Pancreas (tissue), 10 donors: Measurements from ENCODE around the gene ERBB2. TPM values are rescaled to one million over a fixed set of nuclear protein-coding genes. Genes with fewer than 3 reads are reported as not detected.

ENCODE experiments used
- ATAC-seq, 4 donors: fragments of 200-7000 bp; cut with Tn5 transposase; one replicate each; pipeline versions ENCODE4 v1.8.0 to v1.9.1; 2020; ENCODE audit warnings: mild to moderate bottlenecking in 4 of 4, moderate library complexity in 4 of 4
- DNase-seq, 6 donors: peaks; one replicate each; pipeline ENCODE4 v3.0.0-alpha.2; 2020
- FAIRE-seq: peaks from 2 replicates; lab custom pipeline; 2012; peaks lifted over from hg19 to GRCh38; lab: Jason Lieb, UNC
- H3K27ac ChIP-seq, 4 donors: fragments of 200-600 bp; sonication (generic); 1 replicate in 3 of 4; 2 replicates in 1 of 4; pipeline versions ENCODE4 v1.5.0 to v1.8.0; 2020
- H3K27me3 ChIP-seq, 4 donors: fragments of 200-600 bp; one replicate each; pipeline ENCODE4 v1.8.0; 2021
- H3K36me3 ChIP-seq, 3 donors: fragments of 200-600 bp; sonication (generic) in 1 of 3; one replicate each; pipeline versions ENCODE4 v1.5.0 to v1.8.0; 2020 to 2021
- H3K4me1 ChIP-seq, 3 donors: fragments of 200-600 bp; one replicate each; pipeline ENCODE4 v1.8.0; 2021
- H3K4me3 ChIP-seq, 4 donors: fragments of 200-600 bp; sonication (generic) in 2 of 4; one replicate each; pipeline versions ENCODE4 v1.5.0 to v1.8.0; 2020 to 2021
- H3K9me3 ChIP-seq, 4 donors: fragments of 200-600 bp; one replicate each; pipeline ENCODE4 v1.8.0; 2021
- WGBS, 2 donors: extraction: QIAGEN DNeasy Blood & Tissue Kit; methylation state at CpG; one replicate each; pipeline ENCODE4 v1.1.7; 2013; 5-methylcytosine and 5-hydroxymethylcytosine counted together
- intact Hi-C, 3 donors: fragments of 100-400 bp; cut with DNase I; formaldehyde crosslinking; loops; one replicate each; pipeline versions ENCODE4 v1.11.1 to v1.14.2; 2022
- polyA plus RNA-seq, 2 donors: library from polyadenylated mRNA; stranded (reverse); fragments of 200-250 nt; gene quantifications; one replicate each; pipeline ENCODE4 v1.2.3, GENCODE V29; 2013
- total RNA-seq, 6 donors: library from RNA; stranded (reverse); fragmentation: NEBNext Ultra II Directional in 4 of 6; extraction: Animal tissue kit (Norgen Biotek cat#: 25700) in 4 of 6; gene quantifications; one replicate each; pipeline versions ENCODE4 v1.2.1 to v1.2.4, GENCODE V29; 2021 to 2023
- TF ChIP-seq, protein P1 (sequence below), 4 donors: fragments of 200-600 bp; sonication (generic) in 3 of 4; IDR thresholded peaks; one replicate each; pipeline versions ENCODE4 v1.5.0 to v1.8.0; 2021; ENCODE audit warnings: antibody characterized with exemption in 4 of 4
- donor health status: healthy with polysubstance abuse.
- donor health status: DM: no; HTN: no; CAD: no; lungs with moderate emphysema.
- donor health status: DM: no; HTN: no; CAD: no.
- donor health status: control.
- donor health status: control.
- donor health status: Bipolar disorder and iron deficiency.
- donor health status: DM: yes; HTN: yes; CAD: no.
- donor health status: DM: no; HTN: no; CAD: no.
- donor health status: DM: no; HTN: no; CAD: no.
- donor health status: DM: yes; HTN: yes; CAD: no.

Gene ERBB2
- total and polyA plus RNA-seq, 8 donors, result 37.2 to 78.9 (median 43.9) TPM

DNA sequence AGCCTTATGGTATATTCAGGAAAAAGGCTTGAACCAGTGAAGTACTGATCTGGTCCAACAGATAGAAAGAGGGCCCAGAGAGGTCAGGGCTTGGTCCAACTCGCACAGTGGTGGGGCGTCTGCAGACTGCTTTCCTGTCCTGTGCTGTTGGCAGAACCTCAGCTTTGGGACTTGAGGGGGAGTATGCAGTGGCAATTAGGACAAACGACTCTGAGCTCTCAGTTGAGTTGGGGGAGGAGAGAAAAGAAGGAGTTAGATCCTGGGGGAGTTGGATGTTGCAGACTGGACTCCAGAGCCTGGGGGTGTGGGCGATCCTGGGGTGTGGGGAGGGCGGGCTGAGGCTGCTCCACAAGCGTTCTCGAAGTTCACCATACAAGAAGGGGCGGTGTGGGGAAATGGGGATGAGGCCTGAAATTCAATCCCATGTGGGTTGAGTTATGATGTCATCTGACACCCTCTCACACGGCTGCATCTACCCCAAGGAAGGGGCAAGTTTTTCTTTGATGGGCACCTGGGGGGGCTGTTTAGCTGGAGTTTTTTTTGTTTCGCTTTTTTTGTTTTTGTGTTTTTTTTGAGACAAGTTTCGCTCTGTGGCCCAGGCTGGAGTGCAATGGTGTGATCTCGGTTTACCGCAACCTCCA is 52.5 kb downstream of the ERBB2 start:
- intact Hi-C loops, result loop anchor here in 1 of 3 donors (5.0 kb wide), 1 partner anchor 130 kb away; no protein-coding TSS in a partner anchor
- no peak overlapping the region for H3K4me3 ChIP-seq

DNA sequence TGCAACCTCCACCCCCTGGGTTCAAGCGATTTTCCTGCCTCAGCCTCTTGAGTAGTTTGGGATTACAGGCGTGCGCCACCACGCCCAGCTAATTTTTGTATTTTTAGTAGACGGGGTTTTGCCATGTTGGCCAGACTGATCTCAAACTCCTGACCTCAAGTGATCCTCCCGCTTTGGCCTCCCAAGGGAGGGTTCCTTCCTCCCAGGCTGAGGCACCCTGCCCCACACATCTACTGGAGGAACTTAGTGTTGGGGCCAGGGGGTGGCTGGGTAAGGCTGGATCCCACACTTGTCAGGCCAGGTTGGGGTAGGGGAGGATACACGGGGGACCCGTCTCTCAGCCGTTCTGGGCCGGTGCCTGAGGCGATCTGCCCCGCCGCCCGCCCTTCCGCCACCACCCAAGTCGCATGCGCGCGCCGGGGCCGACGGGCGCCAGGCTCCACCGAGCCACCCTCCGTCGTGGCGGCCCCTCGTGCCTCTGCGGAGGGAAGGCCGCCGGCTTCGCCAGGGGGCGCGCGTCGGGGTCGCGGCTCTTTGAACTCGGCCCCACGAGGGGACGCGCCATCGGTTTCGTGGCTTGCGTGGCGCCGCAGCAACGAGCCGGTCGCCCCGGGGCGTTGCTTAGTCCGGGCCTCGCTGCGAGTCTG is 53.8 kb downstream of the ERBB2 start:
- intact Hi-C loops, result loop anchor here in 1 of 3 donors (5.0 kb wide), 1 partner anchor 131 kb away; no protein-coding TSS in a partner anchor
- Histone ChIP-seq H3K36me3 (no peaks in the 10 kb centered on the region), H3K4me3 (peak overlapping the region; percentile 45 to 79 (median 58)), H3K27me3 (no peaks in the 10 kb centered on the region), H3K4me1 (peaks cover 18 to 28% (median 25%) of the 10 kb centered on the region in 3 donors), H3K9me3 (no peaks in the 10 kb centered on the region), H3K27ac (peak overlapping the region; percentile 80 to 92 (median 86))
- WGBS, 2 donors, result 9 to 10% methylated on average over 52 to 55 of the region's 55 CpGs
- DNase-seq (peak in 3 of 6 donors; percentile 45 to 83 (median 53)), ATAC-seq (peak; percentile 34 to 56 (median 46)), FAIRE-seq (no peak)
- TF ChIP-seq, protein P1, sequence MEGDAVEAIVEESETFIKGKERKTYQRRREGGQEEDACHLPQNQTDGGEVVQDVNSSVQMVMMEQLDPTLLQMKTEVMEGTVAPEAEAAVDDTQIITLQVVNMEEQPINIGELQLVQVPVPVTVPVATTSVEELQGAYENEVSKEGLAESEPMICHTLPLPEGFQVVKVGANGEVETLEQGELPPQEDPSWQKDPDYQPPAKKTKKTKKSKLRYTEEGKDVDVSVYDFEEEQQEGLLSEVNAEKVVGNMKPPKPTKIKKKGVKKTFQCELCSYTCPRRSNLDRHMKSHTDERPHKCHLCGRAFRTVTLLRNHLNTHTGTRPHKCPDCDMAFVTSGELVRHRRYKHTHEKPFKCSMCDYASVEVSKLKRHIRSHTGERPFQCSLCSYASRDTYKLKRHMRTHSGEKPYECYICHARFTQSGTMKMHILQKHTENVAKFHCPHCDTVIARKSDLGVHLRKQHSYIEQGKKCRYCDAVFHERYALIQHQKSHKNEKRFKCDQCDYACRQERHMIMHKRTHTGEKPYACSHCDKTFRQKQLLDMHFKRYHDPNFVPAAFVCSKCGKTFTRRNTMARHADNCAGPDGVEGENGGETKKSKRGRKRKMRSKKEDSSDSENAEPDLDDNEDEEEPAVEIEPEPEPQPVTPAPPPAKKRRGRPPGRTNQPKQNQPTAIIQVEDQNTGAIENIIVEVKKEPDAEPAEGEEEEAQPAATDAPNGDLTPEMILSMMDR (IDR thresholded peaks at IDR 0.05), result no peak

More for the DNA sequence above, 52.5 kb downstream of the ERBB2 start:
- H3K36me3 ChIP-seq, result peaks cover 0 to 2% (median 0%) of the 10 kb centered on the region in 3 donors
- FAIRE-seq (no peak), ATAC-seq (no peak), DNase-seq (peak in 2 of 6 donors; percentile 13 to 30)
- 88 to 91% methylated on average over 13 of the region's 13 CpGs for WGBS, 2 donors
- TF ChIP-seq, protein P1 (IDR thresholded peaks at IDR 0.05), result no peak
- H3K9me3 ChIP-seq, result no peaks in the 10 kb centered on the region
- peaks cover 18 to 28% (median 25%) of the 10 kb centered on the region in 3 donors for H3K4me1 ChIP-seq
- no peaks in the 10 kb centered on the region for H3K27me3 ChIP-seq
- H3K27ac ChIP-seq, result no peak overlapping the region

DNA sequence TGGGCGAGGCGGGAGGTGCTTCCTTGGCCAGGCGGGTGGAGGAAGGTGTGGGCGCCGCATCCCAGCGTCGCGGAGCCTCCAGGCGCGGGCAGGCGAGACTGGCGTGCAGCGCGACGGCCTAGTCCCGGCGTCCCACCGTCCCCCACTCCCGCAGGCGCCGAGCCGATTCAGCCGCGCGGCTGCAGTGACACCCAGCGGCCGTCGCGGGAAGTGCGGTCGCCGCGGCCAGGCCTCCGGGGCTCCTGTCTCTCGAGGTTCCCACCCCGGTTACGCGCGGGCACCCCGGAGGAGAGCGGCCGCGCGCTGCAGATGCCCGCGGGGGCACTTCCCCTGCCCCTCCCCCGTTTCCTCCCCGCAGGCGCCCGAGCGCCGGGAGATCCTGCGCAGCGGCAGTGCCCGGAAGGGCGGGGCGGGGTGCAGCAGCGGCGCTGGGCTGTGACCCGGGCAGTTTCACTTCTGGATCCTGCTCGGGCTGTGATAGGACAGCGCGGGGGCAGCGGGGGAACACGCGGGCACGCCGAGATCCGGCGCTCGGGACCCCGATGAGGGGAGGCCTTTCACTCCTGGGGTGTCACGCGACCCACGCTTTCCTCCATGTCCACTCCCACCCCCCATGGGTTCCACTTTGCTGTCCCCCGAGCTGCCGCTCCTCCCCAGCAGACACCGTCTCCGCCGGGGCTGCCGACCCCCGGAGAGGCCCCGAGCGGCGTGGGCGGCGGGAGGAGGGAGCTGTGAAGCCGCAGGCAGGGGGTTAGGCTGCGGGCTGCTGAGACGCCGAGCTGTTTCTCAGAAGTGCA is 54.5 kb downstream of the ERBB2 start:
- intact Hi-C loops, result loop anchor here in 1 of 3 donors (5.0 kb wide), 1 partner anchor 132 kb away; no protein-coding TSS in a partner anchor
- Histone ChIP-seq H3K36me3 (no peaks in the 10 kb centered on the region), H3K4me3 (peak overlapping the region; percentile 45 to 79 (median 58)), H3K27ac (peak overlapping the region; percentile 80 to 92 (median 86)), H3K4me1 (peaks cover 14 to 26% (median 23%) of the 10 kb centered on the region in 3 donors), H3K27me3 (no peaks in the 10 kb centered on the region), H3K9me3 (no peaks in the 10 kb centered on the region)
- peak; percentile 90 to 96 (median 93) for DNase-seq
- 1% methylated on average over 55 to 91 of the region's 91 CpGs for WGBS, 2 donors
- peak; percentile 79 to 91 (median 82) for ATAC-seq
- no peak for FAIRE-seq
- TF ChIP-seq, protein P1 (IDR thresholded peaks at IDR 0.05), result peak; percentile 98 to 99 (median 98)

DNA sequence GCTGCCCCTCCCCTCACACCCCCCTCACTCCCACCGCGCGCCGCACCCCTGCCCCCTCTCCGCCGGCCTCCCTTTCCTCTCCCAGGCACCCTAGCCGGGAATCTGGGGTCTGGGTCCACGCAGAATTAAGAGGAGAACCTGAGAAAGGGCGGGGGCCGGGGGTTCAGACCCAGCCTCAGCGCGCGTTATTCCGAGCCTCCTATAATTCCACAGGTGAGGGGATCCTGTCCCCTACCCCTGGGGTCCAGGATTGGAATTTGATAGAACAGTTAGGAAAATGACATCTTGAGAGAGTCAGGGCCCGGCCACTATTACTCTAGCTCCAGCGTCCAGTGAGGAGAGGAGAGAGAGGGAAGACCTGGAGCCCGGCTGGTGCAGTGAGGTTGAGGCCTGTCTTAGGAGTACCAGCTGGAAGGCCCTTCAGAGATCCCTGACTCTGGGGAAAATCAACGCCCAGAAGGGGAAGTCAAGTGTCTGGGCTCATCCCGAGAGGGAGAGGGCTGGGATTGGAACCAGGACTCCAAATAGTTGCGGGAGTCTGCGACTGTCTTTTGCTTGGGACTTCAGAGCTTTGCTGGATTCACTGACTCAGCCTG is 55.2 kb downstream of the ERBB2 start:
- TF ChIP-seq, protein P1 (IDR thresholded peaks at IDR 0.05), result no peak
- Histone ChIP-seq H3K4me3 (peak overlapping the region; percentile 45 to 79 (median 58)), H3K27me3 (no peaks in the 10 kb centered on the region), H3K36me3 (no peaks in the 10 kb centered on the region), H3K9me3 (no peaks in the 10 kb centered on the region), H3K4me1 (peaks cover 7 to 19% (median 16%) of the 10 kb centered on the region in 3 donors), H3K27ac (peak overlapping the region; percentile 80 to 92 (median 86))
- WGBS, 2 donors, result 39 to 58% methylated on average over 15 to 21 of the region's 21 CpGs
- FAIRE-seq (no peak), DNase-seq (no peak), ATAC-seq (no peak)
- intact Hi-C loops, result loop anchor here in 2 of 3 donors (5.0 kb wide), 1 partner anchor 133 kb away; no protein-coding TSS in a partner anchor
